Spleen (tissue), 11 donors: ENCODE data around the gene NR2F1-AS1. TPM values are rescaled to one million over a fixed set of nuclear protein-coding genes. Genes with fewer than 3 reads are reported as not detected.

Source experiments
- DNase-seq: peaks from one replicate; pipeline ENCODE4 v3.0.0-alpha.2; 2020
- H3K27ac ChIP-seq, 8 donors: fragments of 200-600 bp; sonication (generic) in 7 of 8; 1 replicate in 4 of 8; 2 replicates in 4 of 8; pipeline versions ENCODE4 v1.5.0 to v1.8.0; 2016 to 2021; ENCODE audit warnings: inconsistent platforms in 4 of 8, mild to moderate bottlenecking in 4 of 8, moderate library complexity in 1 of 8
- H3K27me3 ChIP-seq, 7 donors: fragments of 200-600 bp; sonication (generic) in 6 of 7; replicated peaks in 1 of 7; 1 replicate in 4 of 7; 2 replicates in 3 of 7; pipeline versions ENCODE4 v1.5.0 to v1.8.0; 2016 to 2021; ENCODE audit warnings: inconsistent platforms in 3 of 7, mild to moderate bottlenecking in 1 of 7
- H3K36me3 ChIP-seq, 6 donors: fragments of 200-600 bp; sonication (generic) in 5 of 6; 1 replicate in 4 of 6; 2 replicates in 2 of 6; pipeline versions ENCODE4 v1.5.0 to v1.8.0; 2016 to 2021; ENCODE audit warnings: inconsistent platforms in 2 of 6
- H3K4me1 ChIP-seq, 6 donors: fragments of 200-600 bp; sonication (generic) in 5 of 6; 1 replicate in 3 of 6; 2 replicates in 3 of 6; pipeline versions ENCODE4 v1.5.0 to v1.8.0; 2016 to 2021; ENCODE audit warnings: inconsistent platforms in 3 of 6
- H3K4me3 ChIP-seq, 8 donors: fragments of 200-600 bp; sonication (generic) in 7 of 8; 1 replicate in 4 of 8; 2 replicates in 4 of 8; pipeline versions ENCODE4 v1.5.0 to v1.8.0; 2016 to 2021; ENCODE audit warnings: inconsistent platforms in 4 of 8, mild to moderate bottlenecking in 4 of 8, moderate library complexity in 2 of 8
- H3K9me3 ChIP-seq, 8 donors: fragments of 200-600 bp; sonication (generic) in 7 of 8; 1 replicate in 4 of 8; 2 replicates in 4 of 8; pipeline versions ENCODE4 v1.5.0 to v1.8.0; 2016 to 2021; ENCODE audit warnings: inconsistent platforms in 4 of 8
- CTCF ChIP-seq, 11 experiments: fragments of 200-600 bp in 7 of 11; fragments of 450-650 bp in 4 of 11; sonication (generic) in 4 of 11; IDR thresholded peaks in 8 of 11; conservative IDR thresholded peaks in 3 of 11; 1 replicate in 7 of 11; 2 replicates in 4 of 11; pipeline versions ENCODE4 v1.4.0 to v1.8.0; 2016 to 2021; ENCODE audit warnings: antibody characterized with exemption in 11 of 11, inconsistent platforms in 4 of 11, mild to moderate bottlenecking in 1 of 11
- POLR2A ChIP-seq, 3 donors: fragments of 450-650 bp; IDR thresholded peaks; one replicate each; pipeline ENCODE4 v1.5.1; 2017; ENCODE audit warnings: antibody characterized with exemption in 3 of 3, mild to moderate bottlenecking in 1 of 3
- POLR2AphosphoS5 ChIP-seq, 3 donors: sonication (generic); formaldehyde crosslinking; IDR thresholded peaks; one replicate each; pipeline ENCODE4 v1.5.1; 2017; ENCODE audit warnings: antibody characterized with exemption in 3 of 3
- WGBS, 5 donors: extraction: QIAGEN DNeasy Blood & Tissue Kit in 3 of 5; methylation state at CpG; one replicate each; pipeline versions ENCODE4 v1.1.5 to v1.1.7; 2013 to 2018; 5-methylcytosine and 5-hydroxymethylcytosine counted together
- intact Hi-C: fragments of 100-400 bp; cut with DNase I; formaldehyde crosslinking; loops from one replicate; pipeline ENCODE4 v1.15.0; 2023; ENCODE audit warnings: low total_unique reads
- polyA plus RNA-seq, 3 donors: library from polyadenylated mRNA; stranded (reverse); fragments of 200-250 nt; gene quantifications; one replicate each; pipeline ENCODE4 v1.2.1, GENCODE V29; 2013
- total RNA-seq, 7 donors: library from RNA; depleted of rRNA in 3 of 7; stranded (reverse); fragments of >200 nt in 3 of 7; fragmentation: NEBNext Ultra II Directional in 4 of 7; extraction: Animal tissue kit (Norgen Biotek cat#: 25700) in 4 of 7; gene quantifications; one replicate each; pipeline versions ENCODE4 v1.1.0 to v1.2.1, GENCODE V29; 2016 to 2021
- donor health status: healthy with polysubstance abuse.
- donor health status: DM: no; HTN: no; CAD: no; lungs with moderate emphysema.
- donor health status: DM: no; HTN: no; CAD: no.
- donor health status: Bipolar disorder and iron deficiency.
- donor health status: healthy.
- donor health status: DM: no; HTN: no; CAD: no.
- donor health status: DM: yes; HTN: yes; CAD: no.

The NR2F1-AS1 gene
- total and polyA plus RNA-seq, 10 donors: 5.9 to 21.6 (median 8.5) TPM

GRCh38 chr5:93570294-93571113 is 10.5 kb downstream of the NR2F1-AS1 start:
- Histone ChIP-seq H3K27me3 (peaks cover 0 to 88% (median 56%) of the 10 kb centered on the region in 7 donors), H3K27ac (no peak overlapping the region), H3K9me3 (peaks cover 0 to 10% (median 0%) of the 10 kb centered on the region in 8 donors), H3K36me3 (no peaks in the 10 kb centered on the region), H3K4me3 (peak overlapping the region in 7 of 8 donors; percentile 18 to 60 (median 28)), H3K4me1 (peaks cover 4 to 37% (median 29%) of the 10 kb centered on the region in 6 donors)
- TF ChIP-seq POLR2A (IDR thresholded peaks at IDR 0.05): no peak
- TF ChIP-seq CTCF (IDR thresholded peaks at IDR 0.05 in 8 of 11, conservative IDR thresholded peaks at IDR 0.05 in 3 of 11): no peak
- no peak for TF ChIP-seq POLR2AphosphoS5 (IDR thresholded peaks at IDR 0.05)
- peak; percentile 76 for DNase-seq
- intact Hi-C loops: no loop called here
- 10 to 33% (median 16%) methylated on average over 23 to 70 of the region's 70 CpGs for WGBS, 5 donors

- WGBS, 5 donors: 37 to 57% (median 45%) methylated on average over 13 of the region's 13 CpGs
- TF ChIP-seq POLR2AphosphoS5 (IDR thresholded peaks at IDR 0.05) (no peak), POLR2A (IDR thresholded peaks at IDR 0.05) (no peak)
- peaks cover 0 to 14% (median 0%) of the 10 kb centered on the region in 8 donors for H3K9me3 ChIP-seq
- no peak for DNase-seq
- no peaks in the 10 kb centered on the region for H3K36me3 ChIP-seq
- H3K4me1 ChIP-seq: peaks cover 4 to 37% (median 29%) of the 10 kb centered on the region in 6 donors
- H3K27ac ChIP-seq: no peak overlapping the region
- H3K27me3 ChIP-seq: peaks cover 0 to 78% (median 53%) of the 10 kb centered on the region in 7 donors
- H3K4me3 ChIP-seq: peak overlapping the region in 2 of 8 donors; percentile 29 to 60
- intact Hi-C loops: no loop called here
Observed at GRCh38 chr5:93569300-93570160, 11.5 kb downstream of the NR2F1-AS1 start.

GRCh38 chr5:93567424-93567823 is 13.6 kb downstream of the NR2F1-AS1 start:
- peaks cover 0 to 14% (median 0%) of the 10 kb centered on the region in 8 donors for H3K9me3 ChIP-seq
- H3K4me3 ChIP-seq: no peak overlapping the region
- no peak for TF ChIP-seq POLR2A (IDR thresholded peaks at IDR 0.05)
- no peak for TF ChIP-seq CTCF (IDR thresholded peaks at IDR 0.05 in 8 of 11, conservative IDR thresholded peaks at IDR 0.05 in 3 of 11)
- TF ChIP-seq POLR2AphosphoS5 (IDR thresholded peaks at IDR 0.05): no peak
- no peak overlapping the region for H3K27ac ChIP-seq
- H3K27me3 ChIP-seq: peaks cover 0 to 57% (median 43%) of the 10 kb centered on the region in 7 donors
- WGBS, 5 donors: 66 to 96% (median 79%) methylated on average over 1 of the region's 1 CpG
- H3K4me1 ChIP-seq: peaks cover 4 to 26% (median 22%) of the 10 kb centered on the region in 6 donors
- no peak for DNase-seq
- H3K36me3 ChIP-seq: no peaks in the 10 kb centered on the region
- intact Hi-C loops: no loop called here

GRCh38 chr5:93566091-93566490 is 14.9 kb downstream of the NR2F1-AS1 start:
- intact Hi-C loops: no loop called here
- Histone ChIP-seq H3K27ac (no peak overlapping the region), H3K4me1 (peaks cover 0 to 12% (median 11%) of the 10 kb centered on the region in 6 donors), H3K9me3 (peaks cover 0 to 12% (median 0%) of the 10 kb centered on the region in 8 donors), H3K4me3 (no peak overlapping the region), H3K27me3 (peaks cover 0 to 54% (median 29%) of the 10 kb centered on the region in 7 donors), H3K36me3 (no peaks in the 10 kb centered on the region)
- TF ChIP-seq CTCF (IDR thresholded peaks at IDR 0.05 in 8 of 11, conservative IDR thresholded peaks at IDR 0.05 in 3 of 11) (no peak), POLR2AphosphoS5 (IDR thresholded peaks at IDR 0.05) (no peak), POLR2A (IDR thresholded peaks at IDR 0.05) (no peak)
- DNase-seq: no peak
